Caki2 (cell line): ENCODE results near the gene CASP7. TPM values are rescaled to one million over a fixed set of nuclear protein-coding genes. Genes with fewer than 3 reads are reported as not detected.
"Not testable (repeated sequence)": the region's sequence is repeated elsewhere in the genome, so short reads cannot be mapped to it uniquely, and the experiment has no call there.

ENCODE experiments used
- DNase-seq: peaks from one replicate; pipeline ENCODE4 v3.0.0-alpha.2; 2015; ENCODE audit warnings: low read depth
- in situ Hi-C: cut with HindIII; loops from 2 replicates; pipeline ENCODE4 v1.10.0; 2016; ENCODE audit warnings: low sequenced_read_pairs, low pct_unique_long_range_greater_than_20kb, mixed read lengths
- total RNA-seq: library from RNA; depleted of rRNA; stranded (reverse); fragments of >200 nt; shearing (Covaris generic); gene quantifications from 2 replicates; pipeline ENCODE4 v1.2.3, GENCODE V29; 2014; ENCODE audit warnings: low replicate concordance; rRNA removed

Gene CASP7
- 26.1 and 39.6 TPM in 2 replicates for total RNA-seq

DNA sequence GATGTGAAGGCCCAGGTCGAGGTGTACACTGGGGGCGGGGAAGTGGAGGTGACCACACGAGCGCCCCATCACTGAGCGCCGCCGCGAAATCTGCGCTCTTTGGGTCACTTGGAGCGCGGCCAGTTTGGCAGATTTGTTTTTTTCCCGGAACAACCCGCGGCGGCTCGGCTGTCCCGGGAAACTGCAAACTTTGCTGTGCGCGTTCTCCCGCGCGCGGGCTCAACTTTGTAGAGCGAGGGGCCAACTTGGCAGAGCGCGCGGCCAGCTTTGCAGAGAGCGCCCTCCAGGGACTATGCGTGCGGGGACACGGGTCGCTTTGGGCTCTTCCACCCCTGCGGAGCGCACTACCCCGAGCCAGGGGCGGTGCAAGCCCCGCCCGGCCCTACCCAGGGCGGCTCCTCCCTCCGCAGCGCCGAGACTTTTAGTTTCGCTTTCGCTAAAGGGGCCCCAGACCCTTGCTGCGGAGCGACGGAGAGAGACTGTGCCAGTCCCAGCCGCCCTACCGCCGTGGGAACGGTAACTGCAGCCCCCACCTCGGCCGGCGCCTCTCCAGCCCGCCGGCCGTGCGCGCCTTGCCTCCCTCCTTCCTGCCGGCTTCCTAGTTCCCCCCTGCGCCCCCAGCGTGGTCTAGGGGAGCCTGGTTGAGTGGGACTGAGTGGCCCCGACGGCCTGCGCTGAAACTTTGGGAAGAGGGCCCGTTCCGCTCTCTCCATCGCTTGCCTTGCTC is at the start of gene CASP7:
TSS of gene CASP7 (plus strand) at position 450 of the 727 bp plus-strand sequence. CDS start 17,582 bp downstream, outside the sequence.
- in situ Hi-C loops: no loop called here
- DNase-seq: peak; percentile 85

DNA sequence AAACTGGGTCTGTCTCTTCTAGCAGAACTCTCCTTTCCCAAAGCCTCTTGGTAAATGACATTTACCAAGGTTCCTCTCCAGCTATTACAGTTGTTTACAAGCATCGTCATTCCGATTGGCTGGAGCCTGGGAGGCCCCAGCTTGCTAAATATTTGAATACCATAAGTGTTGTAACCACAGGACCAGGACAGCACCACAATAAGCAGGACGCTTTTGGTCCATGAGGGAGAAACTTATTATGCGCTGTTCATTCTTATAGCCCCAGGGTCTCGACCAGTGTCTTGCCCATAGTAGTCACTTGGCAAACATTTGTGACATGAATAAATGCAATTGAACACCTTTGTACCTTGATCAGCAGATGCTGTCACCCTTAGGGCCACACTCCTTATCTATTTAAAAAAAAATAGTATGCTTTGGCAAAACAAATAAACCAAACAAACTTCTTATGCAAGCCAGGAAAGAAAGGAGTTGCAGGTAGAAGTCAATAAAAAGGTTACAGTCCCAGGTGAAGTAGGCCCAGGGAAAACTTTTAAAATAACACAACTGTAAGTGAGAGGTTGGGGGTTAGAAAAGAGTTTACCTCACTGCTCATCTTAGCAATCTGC is 48.7 kb upstream of the CASP7 start:
- in situ Hi-C loops: no loop called here
- no peak for DNase-seq

DNA sequence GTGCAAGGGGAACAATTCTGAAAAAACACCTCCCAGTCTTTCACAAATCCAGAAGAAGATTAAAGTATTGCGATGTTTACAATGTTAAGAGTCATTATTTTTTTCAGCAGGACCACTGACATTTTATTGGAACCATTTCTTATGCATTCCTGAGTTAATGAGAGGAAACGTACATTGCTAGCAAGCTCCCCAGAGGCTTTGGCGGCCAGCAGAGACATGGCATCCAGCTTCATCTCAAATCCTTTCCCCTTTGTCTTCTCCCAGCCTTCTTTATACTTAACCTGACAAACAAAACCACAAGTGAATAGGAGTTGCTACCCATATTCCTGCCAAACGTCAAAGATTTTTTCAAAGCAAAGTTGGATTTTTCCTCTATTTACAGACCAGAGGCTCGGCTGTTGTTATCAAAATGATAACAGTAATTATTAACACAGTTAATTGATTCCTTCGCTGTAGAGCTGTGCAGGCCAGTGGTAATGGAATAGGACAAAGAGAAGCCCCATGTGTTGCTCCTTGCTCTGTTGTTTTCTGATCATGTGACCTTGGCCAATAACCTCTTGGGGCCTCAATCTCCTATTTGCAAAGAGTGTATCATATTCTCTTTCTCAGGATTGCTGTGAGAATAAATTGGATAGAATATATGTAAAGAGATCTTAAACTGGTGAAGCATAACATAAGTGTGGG is 47.9 kb upstream of the CASP7 start:
- DNase-seq: no peak
- in situ Hi-C loops: no loop called here

DNA sequence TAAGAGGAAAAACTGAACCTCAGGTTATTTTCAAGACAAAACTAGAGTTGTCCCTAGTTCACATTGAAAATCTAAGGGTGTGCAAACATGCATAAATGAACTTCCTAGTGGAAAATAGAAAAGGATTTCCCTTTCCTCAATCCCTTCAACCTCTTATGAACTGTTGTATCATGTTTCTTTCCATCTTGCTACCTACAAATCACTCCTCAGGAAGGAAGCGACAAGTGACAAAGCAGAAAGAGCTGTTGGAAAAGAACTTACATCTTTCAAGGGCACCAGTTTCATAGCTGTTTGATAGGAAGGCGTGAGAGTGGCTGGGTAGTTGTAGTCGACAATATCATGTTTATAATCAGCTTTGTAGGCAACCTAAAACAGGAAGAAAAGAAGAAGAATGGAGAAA is 39.7 kb upstream of the CASP7 start:
- in situ Hi-C loops: no loop called here
- DNase-seq: no peak

DNA sequence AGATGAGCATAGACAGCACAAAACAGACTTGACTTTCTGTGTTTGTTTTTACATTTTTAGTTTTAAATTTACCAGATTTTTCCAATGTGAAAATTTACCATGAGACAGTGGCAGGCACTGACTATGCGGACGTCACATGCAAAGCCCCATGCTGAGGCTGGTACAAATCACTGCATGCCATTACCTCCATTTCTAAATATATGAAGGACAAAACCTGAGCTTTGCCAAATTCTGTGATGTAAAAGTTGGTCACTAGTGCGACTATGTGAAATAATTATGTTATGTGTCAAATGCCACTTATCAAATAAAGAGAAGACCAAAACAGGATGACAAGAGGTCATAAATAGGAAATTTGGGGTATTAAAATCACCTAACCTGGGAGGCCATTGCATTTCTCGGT is 38.0 kb upstream of the CASP7 start:
- in situ Hi-C loops: no loop called here
- no peak for DNase-seq

DNA sequence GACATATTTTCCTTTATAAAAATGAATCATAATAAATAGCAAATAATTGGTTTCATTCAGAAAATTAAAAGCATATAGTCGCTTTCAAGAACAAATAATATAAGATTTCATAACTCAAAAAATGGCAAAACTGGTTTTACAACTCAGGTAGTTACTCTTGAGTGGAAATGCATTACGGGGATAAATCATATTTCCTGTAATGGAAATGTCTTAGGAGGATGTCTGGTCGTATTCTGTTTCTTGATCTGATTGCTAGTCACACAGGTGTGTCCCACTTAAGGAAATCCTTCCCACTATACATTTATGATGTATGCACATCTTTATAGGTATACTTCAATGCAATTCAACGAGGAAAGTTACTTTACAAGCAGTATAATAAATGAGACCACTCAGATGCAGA is 36.5 kb upstream of the CASP7 start:
- DNase-seq: no peak
- in situ Hi-C loops: no loop called here

DNA sequence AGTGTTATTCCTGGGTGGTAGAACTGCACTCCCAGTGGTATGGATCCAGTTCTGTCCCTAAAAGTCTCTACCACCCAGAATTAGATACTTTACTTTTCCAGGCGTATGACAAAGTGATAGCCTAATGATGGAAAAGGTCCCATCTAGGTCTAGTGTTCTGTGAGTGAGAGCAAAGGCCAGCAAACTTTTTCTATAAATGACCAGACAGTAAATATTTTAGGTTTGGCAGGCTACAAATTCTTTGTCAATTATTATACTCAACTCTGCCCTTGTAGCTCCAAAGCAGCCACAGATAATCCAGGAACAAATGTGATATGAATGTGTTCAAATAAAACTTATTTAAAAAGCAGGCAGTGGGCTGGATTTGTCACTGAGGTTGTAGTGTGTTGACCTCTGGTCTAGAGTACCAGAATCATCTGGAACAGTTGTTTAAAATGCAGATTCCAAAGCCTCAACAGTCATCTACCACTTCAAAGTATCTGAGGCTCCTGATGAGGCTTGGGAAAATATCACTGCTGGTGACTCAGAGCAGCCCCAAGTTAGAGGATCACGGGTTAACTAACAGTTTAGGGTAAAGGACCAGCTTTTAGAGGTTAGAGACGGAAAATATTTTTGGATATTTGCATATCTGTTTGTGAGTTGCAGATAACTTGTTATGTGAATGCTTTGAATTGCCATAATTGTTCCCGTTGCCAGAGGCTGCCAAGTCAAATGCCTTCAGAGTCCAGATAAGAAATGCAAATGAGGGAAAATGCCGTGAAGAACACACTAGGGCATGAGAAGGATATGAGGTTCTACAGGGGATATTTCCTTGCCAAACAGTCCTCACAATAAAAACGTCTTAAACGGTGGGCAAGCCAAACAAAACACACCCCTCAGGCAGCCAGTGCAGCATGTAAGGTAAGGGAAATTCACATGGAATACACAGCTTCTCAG is 35.3 kb upstream of the CASP7 start:
- no peak for DNase-seq
- in situ Hi-C loops: no loop called here

DNA sequence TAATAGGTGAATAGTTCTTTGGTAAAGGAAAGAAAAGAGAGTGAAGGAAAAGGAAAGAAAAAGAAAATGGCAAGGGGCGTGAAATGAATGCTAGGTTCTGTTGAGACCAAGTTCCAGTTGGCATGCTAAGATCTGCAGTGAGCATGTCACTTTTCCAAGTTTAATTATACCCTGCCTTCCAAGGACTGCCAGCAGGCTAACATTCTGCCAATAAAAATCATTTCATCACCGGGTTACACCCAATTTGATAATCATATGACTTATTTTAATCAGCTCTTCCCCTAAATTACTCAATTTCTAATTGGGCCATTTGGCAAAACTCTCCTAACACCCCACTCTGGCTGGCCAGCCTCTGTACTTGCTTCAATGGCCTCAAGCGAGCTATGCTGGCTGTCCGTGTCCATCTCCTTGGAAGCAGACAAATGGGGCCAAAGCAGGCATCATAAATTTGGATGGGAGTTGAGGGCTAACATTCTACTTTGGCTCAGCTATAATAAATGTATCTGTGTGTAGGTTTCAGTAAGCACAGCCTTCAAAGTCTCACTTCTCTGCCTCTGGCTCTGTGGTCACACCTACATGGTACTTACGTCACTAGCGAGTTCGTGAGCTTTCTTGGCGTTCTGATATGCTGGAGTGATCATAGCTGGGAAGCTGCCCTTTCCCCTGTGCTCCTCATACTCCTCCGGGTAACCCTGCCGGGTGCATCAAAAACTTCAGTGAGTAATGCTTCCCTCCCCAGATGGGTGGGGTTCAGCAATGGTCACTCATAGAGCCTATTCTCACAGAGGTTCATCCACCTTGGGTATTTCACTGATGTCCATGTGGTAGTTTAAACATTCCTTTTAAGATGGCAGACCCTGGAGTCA is 33.1 kb upstream of the CASP7 start:
- DNase-seq: no peak

DNA sequence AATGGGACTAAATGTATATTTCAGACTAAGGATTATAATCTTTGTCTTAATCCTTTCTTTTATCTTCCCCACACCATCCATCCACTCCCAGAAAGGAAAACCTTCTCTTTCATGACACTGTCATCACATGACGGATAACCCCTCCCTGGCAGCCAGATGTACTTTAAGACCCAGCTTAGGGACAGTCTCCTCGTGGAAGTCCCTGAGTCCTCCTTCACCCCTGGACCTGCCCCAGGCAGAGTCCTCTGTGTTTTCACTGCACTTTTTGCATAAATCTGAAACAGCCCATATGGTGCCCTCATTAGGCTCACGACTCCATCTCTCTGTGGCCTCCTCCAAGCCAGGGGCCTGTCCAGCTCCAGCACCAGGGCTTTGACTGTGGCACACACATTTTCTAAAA is 31.9 kb upstream of the CASP7 start:
- no peak for DNase-seq
- in situ Hi-C loops: no loop called here

More for the DNA sequence above, 33.1 kb upstream of the CASP7 start:
- in situ Hi-C loops: no loop called here

DNA sequence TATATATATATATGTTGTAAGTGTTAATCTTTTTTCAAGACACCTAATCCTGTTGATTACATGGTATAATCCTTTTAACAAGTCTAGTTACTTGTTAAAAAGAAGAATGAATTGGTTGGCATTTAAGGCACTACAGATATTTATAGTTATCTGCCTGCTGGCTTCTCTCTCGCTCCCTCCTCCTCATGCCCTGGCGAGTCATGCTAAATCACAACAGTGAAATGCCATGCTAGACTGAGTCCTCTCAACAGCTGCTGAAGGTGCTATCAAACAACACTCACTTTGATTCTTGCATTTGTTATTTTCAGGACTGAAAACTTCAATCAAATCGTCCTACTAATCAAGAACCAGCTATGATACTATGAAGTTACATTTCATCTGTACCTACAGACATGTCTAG is 31.2 kb upstream of the CASP7 start:
- DNase-seq: peak; percentile 10

DNA sequence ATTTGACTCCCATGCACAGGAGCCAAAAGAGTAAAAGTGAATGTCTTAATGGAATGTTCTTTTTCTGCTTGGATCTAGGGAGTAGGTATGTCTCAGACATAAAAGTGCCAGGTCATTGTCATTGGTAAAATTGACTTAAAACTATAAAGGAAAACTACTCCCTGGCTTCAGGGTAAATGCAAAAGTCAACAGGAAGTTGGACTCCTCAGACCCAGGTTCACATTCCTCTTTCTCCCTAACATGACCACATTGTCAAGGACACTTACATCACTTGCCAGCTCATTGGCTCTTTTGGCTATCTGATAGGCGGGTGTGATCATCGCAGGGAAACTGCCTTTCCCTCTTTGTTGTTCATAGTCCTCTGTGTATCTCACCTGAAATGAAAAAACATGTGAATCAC is 29.5 kb upstream of the CASP7 start:
- DNase-seq: no peak
- in situ Hi-C loops: no loop called here

More for the DNA sequence above, 31.2 kb upstream of the CASP7 start:
- in situ Hi-C loops: no loop called here

DNA sequence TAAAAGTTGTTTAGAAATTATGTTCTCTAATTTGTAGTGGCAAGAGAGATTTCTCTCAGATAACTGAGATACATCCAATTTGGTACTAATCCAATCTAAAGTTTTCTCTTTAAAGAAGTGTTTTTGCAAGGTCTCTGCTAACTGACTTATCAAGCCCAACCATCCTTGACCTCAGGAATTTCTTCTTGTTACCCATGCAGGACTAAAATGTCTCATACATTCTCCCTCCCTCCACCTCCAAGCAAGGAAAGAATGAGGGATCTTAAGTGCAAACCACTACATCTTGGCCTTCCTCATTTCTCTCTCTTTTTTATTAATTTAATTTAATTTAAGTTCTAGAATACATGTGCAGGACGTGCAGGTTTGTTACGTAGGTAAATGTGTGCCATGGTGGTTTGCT is 28.7 kb upstream of the CASP7 start:
- no peak for DNase-seq
- in situ Hi-C loops: no loop called here

DNA sequence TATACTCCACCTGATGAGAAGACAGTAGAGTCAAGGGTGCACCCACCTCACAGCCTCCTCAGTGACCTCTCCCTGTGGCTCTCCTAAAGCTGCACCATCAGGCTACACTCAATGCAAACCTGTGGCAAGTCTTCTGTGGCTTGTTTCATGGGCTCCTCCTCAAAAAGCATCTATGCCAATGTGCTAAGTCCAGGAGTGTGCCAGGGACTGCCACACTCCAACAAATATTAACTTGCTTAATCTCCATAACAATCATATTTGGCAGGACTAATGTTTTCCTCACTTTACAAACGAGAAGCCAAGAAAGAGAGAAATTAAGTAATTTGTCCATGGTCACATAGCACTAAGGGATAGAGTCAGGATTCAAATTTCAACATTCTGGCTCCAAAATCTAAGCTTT is 27.8 kb upstream of the CASP7 start:
- in situ Hi-C loops: no loop called here
- DNase-seq: no peak

DNA sequence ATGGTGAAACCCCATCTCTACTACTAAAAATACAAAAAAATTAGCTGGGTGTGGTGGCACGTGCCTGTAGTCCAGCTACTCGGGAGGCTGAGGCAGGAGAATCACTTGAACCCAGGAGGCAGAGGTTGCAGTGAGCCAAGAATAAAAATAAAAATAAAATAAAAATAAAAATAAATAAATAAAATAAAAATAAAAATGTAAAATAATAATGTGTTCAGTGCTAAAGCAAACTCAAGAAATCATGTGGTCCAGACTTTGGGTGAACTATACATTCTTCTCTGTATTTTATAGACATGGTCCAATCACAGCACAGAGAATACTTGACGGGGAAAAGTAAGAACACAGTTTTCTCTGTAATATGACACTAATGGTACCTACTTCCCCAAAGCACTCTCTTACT is 27.3 kb upstream of the CASP7 start:
- DNase-seq, in situ Hi-C loops: not testable (repeated sequence)

DNA sequence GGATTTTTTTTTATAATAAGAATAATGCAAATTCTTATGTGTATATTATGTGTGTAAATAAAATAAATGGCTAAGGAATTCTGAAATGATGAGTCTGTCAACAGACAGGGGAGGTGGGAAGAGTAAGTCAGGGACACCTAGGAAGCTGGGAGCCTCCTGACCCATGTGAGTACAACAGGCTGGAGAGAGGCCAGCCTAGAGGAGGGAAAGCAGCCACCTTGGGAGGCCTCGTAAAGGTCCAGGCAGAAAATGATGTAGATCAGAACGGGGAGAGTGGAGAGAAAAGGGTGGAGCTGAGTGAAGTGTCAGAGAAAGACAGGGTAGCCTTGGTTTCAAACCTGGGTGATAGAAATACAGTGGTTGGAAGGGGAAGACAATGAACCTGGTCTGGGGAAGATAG is 22.8 kb upstream of the CASP7 start:
- DNase-seq: no peak
- in situ Hi-C loops: no loop called here

DNA sequence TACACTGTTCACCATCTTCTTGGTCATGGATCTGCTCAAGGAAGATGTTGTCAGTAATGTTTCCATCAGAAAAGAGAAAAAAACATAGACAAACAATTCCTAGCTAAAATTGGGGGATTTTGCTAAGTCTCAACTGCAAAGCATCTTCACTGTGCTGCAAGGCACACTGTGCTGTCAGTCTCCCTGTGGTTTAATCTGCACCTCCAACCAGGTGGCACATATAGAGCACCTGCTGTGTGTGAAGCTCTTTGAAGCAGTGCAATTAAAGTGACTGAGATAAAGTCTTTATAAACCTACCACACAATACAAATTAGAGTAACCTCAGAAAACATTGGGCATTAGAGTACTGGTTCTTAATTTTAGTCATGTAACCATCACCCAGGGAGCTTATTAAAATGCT is 22.2 kb upstream of the CASP7 start:
- DNase-seq: no peak
- in situ Hi-C loops: no loop called here

DNA sequence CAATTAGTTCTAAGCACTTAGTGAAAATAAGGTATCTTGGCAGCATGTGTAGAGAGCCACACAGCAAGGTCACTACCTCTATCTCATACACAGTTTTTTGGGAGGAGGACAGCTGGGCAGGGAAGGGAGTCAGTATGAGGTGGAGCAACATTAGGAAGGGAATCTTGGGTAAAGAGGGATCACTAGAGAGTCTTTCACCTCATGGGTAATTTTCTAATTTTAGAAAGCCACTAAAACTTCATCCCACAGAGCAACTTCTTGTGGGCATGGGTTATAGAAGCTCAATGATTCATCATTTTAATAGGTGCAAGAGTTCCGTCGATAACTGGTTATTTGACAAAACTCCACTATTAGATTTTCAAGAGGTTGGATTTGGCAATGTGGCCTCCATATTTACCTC is 18.4 kb upstream of the CASP7 start:
- in situ Hi-C loops: no loop called here

DNA sequence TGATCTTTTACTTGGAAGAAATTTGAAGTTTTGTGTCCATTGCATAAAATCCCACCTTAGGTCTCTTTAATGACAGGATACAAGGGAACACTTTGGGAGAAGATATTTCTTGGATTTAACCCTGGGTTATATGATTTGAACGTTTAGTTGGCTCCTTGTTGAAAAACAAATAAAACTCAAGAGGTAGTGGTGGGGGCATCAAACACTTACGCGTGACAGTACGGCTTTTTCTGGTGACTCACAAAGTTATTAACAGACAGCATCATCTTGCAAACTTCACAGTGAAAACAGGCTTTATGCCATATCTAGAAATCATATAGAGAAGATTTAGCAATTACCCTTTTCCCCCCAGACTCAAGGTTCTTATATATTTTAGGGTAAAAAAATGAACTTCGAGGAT is 16.6 kb upstream of the CASP7 start:
- DNase-seq: no peak
- in situ Hi-C loops: no loop called here

More for the DNA sequence above, 18.4 kb upstream of the CASP7 start:
- no peak for DNase-seq
